KMS-11 (cell line): ENCODE measurements around the gene MAGI3.

Experiments
- H2AFZ ChIP-seq: fragments of 200-600 bp; sonication (generic); 2 replicates; pipeline ENCODE4 v1.6.1; 2016; ENCODE audit warnings: antibody characterized with exemption, mixed run types, low read depth
- H3K27ac ChIP-seq: fragments of 200-600 bp; sonication (generic); 2 replicates; pipeline ENCODE4 v1.6.1; 2016; ENCODE audit warnings: mild to moderate bottlenecking, mixed run types
- H3K27me3 ChIP-seq: fragments of 200-600 bp; sonication (generic); 2 replicates; pipeline ENCODE4 v1.6.1; 2017; ENCODE audit warnings: mild to moderate bottlenecking, low read depth, mixed run types, moderate library complexity; ENCODE audit not compliant: insufficient read depth
- H3K36me3 ChIP-seq: fragments of 200-600 bp; sonication (generic); 2 replicates; pipeline ENCODE4 v1.6.1; 2017; ENCODE audit warnings: mild to moderate bottlenecking, mixed run types; ENCODE audit not compliant: insufficient read depth
- H3K4me1 ChIP-seq: fragments of 200-600 bp; sonication (generic); 2 replicates; pipeline ENCODE4 v1.6.1; 2016; ENCODE audit warnings: mild to moderate bottlenecking, low read depth, mixed run types; ENCODE audit not compliant: poor library complexity, severe bottlenecking
- H3K4me2 ChIP-seq: fragments of 200-600 bp; sonication (generic); 2 replicates; pipeline ENCODE4 v1.7.0; 2016; ENCODE audit warnings: mild to moderate bottlenecking, mixed run types
- H3K4me3 ChIP-seq: fragments of 200-600 bp; sonication (generic); IDR thresholded peaks from 2 replicates; pipeline ENCODE4 v1.6.1; 2017; ENCODE audit warnings: low read depth, low read length, mixed read lengths; ENCODE audit not compliant: insufficient read depth
- H3K79me2 ChIP-seq: fragments of 200-600 bp; sonication (generic); 2 replicates; pipeline ENCODE4 v1.6.1; 2016; ENCODE audit warnings: low read depth, mixed run types; ENCODE audit not compliant: insufficient read depth
- H3K9ac ChIP-seq: fragments of 200-600 bp; sonication (generic); 2 replicates; pipeline ENCODE4 v1.6.1; 2016; ENCODE audit warnings: mild to moderate bottlenecking, mixed run types
- H4K20me1 ChIP-seq: fragments of 200-600 bp; sonication (generic); 2 replicates; pipeline ENCODE4 v1.6.1; 2016; ENCODE audit warnings: mild to moderate bottlenecking, mixed run types; ENCODE audit not compliant: insufficient read depth
- TF ChIP-seq, protein P1 (sequence below): fragments of 200-600 bp; sonication (generic); conservative IDR thresholded peaks from 2 replicates; pipeline ENCODE4 v1.6.1; 2017; ENCODE audit warnings: low read depth, mild to moderate bottlenecking, antibody characterized with exemption, low read length, moderate library complexity, mixed read lengths

MAGI3 gene

DNA sequence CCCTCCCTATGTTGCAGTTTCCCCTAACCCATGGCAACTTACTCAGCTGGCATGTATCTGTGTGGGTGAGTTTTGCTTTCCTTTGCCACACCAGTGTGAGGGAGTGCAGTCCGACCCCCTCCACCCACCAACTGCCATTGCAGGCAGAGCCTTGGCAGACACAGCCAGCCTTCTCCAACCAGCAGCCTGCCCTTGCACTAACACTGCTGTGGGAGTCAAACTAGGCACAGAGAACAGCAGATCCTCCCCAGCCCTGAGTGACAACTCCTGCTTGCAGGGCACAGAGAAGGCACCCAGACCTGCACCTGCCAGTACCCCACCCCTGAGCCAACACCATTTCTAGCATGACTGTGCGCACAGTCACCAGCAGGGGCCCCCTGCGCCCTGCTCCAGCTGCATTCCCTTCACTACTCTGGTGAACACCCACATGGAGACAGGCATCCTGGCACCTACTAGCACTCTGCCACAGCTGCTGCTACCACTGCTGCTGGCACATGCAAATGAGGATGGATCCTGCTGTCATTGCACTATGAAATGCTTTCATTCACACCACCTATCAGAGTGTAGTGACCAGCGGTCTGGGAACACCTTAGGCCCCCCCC lies 98.4 kb downstream of the MAGI3 start:
- Histone ChIP-seq H3K36me3 (no peaks in the 10 kb centered on the region), H4K20me1 (no peaks in the 10 kb centered on the region), H3K4me2 (no peak overlapping the region), H3K4me3 (no peak overlapping the region), H2AFZ (no peak overlapping the region), H3K4me1 (no peaks in the 10 kb centered on the region), H3K9ac (no peak overlapping the region), H3K27ac (no peak overlapping the region), H3K27me3 (no peaks in the 10 kb centered on the region), H3K79me2 (no peaks in the 10 kb centered on the region)
- TF ChIP-seq, protein P1, sequence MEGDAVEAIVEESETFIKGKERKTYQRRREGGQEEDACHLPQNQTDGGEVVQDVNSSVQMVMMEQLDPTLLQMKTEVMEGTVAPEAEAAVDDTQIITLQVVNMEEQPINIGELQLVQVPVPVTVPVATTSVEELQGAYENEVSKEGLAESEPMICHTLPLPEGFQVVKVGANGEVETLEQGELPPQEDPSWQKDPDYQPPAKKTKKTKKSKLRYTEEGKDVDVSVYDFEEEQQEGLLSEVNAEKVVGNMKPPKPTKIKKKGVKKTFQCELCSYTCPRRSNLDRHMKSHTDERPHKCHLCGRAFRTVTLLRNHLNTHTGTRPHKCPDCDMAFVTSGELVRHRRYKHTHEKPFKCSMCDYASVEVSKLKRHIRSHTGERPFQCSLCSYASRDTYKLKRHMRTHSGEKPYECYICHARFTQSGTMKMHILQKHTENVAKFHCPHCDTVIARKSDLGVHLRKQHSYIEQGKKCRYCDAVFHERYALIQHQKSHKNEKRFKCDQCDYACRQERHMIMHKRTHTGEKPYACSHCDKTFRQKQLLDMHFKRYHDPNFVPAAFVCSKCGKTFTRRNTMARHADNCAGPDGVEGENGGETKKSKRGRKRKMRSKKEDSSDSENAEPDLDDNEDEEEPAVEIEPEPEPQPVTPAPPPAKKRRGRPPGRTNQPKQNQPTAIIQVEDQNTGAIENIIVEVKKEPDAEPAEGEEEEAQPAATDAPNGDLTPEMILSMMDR: no peak

DNA sequence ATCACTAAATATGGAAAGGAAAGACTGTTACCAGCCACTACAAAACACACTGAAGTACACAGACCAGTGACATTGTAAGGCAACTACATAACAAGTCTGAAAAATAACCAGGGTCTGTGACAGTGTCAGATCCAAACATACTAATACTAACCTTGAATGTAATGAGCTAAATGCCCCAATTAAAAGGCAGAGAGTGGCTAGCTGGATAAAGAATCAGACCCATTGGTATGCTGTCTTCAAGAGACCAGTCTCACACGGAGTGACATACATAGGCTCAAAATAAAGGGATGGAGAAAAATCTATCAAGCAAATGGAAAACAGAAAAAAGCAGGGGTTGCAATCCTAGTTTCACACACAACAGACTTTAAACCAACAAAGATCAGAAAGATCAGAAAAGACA lies 100.1 kb downstream of the MAGI3 start:
- H3K4me1 ChIP-seq: no peaks in the 10 kb centered on the region
- no peak overlapping the region for H3K4me2 ChIP-seq
- H3K79me2 ChIP-seq: no peaks in the 10 kb centered on the region
- no peaks in the 10 kb centered on the region for H3K36me3 ChIP-seq
- no peak overlapping the region for H3K9ac ChIP-seq
- H4K20me1 ChIP-seq: no peaks in the 10 kb centered on the region
- H3K4me3 ChIP-seq: no peak overlapping the region
- no peaks in the 10 kb centered on the region for H3K27me3 ChIP-seq
- TF ChIP-seq, protein P1: no peak
- no peak overlapping the region for H3K27ac ChIP-seq
- H2AFZ ChIP-seq: no peak overlapping the region

DNA sequence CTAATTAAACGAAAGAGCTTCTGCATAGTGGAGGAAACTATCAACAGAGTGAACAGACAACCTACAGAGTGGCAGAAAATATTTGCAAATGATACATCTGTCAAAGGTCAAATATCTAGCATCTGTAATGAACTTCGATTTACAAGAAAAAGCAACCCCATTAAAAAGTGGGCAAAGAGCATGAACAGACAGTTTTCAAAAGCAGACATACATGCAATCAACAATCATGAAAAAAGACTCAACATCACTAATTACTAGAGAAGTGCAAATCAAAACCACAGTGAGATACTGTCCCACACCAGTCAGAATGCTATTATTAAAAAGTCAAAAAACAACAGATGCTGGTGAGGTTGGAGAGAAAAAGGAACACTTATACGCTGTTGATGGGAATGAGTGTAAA lies 103.2 kb downstream of the MAGI3 start:
- Histone ChIP-seq H3K36me3 (no peaks in the 10 kb centered on the region), H3K27ac (no peak overlapping the region), H3K27me3 (no peaks in the 10 kb centered on the region), H3K4me1 (no peaks in the 10 kb centered on the region), H4K20me1 (no peaks in the 10 kb centered on the region), H3K4me2 (no peak overlapping the region), H3K79me2 (no peaks in the 10 kb centered on the region), H3K4me3 (no peak overlapping the region), H2AFZ (no peak overlapping the region), H3K9ac (no peak overlapping the region)
- TF ChIP-seq, protein P1: no peak

DNA sequence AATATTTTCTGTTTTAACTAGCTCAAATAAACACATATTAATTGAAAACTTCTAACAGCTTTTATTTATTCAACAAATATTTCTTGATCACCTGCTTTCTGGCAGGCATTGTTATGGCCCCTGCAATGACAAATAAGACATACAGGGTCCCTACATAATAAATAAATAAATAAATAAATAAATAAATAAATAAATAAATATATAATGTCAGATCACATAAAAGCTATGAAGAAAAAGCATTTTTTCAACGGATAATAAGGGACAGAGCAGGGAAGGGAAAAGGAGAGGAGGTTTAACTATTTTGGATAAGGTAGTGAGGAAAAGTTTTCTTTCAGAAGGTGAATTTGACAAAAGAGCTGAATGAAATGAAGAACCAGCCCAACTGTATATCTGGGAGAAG lies 115.0 kb downstream of the MAGI3 start:
- TF ChIP-seq, protein P1: no peak
- Histone ChIP-seq H3K27ac (no peak overlapping the region), H3K27me3 (no peaks in the 10 kb centered on the region), H3K79me2 (no peaks in the 10 kb centered on the region), H4K20me1 (no peaks in the 10 kb centered on the region), H2AFZ (no peak overlapping the region), H3K9ac (no peak overlapping the region), H3K4me1 (no peaks in the 10 kb centered on the region), H3K4me2 (no peak overlapping the region), H3K36me3 (no peaks in the 10 kb centered on the region), H3K4me3 (no peak overlapping the region)
